Kidney tubule cell (primary cell): Measurements from ENCODE around the gene HSPBP1.

Source experiments
- DNase-seq: peaks from one replicate; pipeline ENCODE4 v3.0.0-alpha.2; 2018; ENCODE audit warnings: low spot score

HSPBP1 gene

DNA sequence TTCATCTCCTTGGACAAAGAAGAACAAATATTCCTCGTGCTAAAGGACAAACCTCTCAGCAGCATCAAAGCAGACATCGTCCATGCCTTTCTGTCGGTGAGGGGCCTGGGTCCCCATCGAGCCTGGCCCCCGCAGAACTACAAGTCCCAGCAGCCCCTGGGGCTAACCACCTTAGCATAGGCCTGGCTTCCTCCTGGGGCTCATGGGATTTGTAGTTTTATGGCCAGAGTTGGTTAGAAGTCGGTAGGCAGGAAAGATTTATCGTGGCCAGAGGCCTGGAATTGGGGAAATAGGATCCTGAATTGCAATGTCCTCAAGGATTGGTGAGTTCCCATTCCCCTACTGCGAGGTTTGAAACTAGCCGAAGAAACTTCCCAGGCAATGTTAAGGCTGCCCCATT is 25.6 kb upstream of the HSPBP1 start:
- no peak for DNase-seq

DNA sequence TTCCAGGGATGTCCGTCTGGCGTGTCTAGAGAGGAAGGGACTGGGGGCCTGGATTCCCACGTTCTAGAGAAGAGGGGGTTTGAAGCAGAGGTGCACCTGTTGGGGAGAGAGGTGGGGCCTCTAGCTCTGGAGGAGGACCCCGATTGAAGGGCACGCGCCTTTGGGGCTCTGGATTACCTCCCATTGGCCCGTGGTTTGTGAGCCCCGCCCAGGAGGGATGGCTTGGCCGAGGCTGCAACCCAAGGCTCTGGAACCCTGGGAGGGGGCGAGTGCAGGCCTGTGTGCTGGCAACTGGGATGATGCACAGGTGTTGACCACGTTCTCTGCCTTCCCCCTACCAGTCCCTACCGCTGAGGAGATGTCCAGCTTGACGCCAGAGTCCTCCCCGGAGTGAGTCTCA is 25.1 kb upstream of the HSPBP1 start:
- DNase-seq = no peak

DNA sequence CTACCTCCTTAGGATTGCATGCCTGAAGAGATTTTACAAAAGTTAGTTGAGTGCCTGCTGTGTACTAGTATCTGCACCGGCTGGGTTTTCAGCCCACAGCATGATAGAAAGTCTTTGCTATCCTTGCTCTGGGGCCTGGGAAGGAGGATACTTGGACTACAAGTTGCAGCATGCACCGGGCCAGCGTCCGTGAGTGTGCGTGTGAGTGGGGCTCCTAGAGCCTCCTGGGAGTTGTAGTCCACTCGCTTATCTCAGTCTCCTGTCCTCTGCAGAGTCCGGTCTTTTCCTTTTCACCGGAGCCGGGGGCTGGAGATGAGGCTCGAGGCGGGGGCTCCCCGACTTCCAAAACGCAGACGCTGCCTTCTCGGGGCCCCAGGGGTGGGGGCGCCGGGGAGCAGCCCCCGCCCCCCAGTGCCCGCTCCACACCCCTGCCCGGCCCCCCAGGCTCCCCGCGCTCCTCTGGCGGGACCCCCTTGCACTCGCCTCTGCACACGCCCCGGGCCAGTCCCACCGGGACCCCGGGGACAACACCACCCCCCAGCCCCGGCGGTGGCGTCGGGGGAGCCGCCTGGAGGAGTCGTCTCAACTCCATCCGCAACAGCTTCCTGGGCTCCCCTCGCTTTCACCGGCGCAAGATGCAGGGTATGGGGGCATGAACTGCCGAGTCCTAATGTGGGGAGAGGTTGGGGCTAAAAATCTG is 24.5 kb upstream of the HSPBP1 start:
- no peak for DNase-seq

DNA sequence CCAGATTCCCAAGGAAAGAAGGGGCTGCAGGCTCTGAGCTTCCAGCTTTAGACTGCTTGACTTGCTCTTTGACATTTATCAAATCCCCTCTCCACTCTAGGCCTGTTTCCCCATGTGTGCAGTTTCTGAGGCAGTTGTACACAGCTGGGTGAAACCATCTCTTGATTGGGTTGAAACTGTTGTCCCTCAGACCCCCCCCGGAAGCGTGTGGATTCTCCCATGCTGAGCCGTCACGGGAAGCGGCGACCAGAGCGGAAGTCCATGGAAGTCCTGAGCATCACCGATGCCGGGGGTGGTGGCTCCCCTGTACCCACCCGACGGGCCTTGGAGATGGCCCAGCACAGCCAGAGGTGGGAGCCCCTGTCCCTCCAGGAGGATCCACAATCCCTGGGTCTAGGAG is 23.6 kb upstream of the HSPBP1 start:
- no peak for DNase-seq

DNA sequence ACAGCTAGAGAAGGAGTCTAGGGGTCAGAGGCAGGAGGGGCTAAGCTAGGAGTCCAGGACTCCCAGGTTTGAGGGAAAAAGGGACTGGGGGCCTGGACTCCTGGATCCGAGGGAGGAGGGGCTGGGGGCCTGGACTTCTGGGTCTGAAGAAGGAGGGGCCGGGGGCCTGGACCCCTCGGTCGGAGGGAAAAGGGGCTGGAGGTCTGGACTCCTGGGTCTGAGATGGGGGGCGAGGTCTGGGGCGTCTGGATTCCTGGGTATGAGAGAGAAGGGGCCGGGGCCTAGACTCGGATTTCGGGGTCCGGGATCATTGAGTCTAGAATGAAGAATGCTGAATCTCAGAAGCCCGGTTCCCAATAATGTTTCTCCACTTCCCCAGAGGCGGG is 22.4 kb upstream of the HSPBP1 start:
- DNase-seq = no peak

DNA sequence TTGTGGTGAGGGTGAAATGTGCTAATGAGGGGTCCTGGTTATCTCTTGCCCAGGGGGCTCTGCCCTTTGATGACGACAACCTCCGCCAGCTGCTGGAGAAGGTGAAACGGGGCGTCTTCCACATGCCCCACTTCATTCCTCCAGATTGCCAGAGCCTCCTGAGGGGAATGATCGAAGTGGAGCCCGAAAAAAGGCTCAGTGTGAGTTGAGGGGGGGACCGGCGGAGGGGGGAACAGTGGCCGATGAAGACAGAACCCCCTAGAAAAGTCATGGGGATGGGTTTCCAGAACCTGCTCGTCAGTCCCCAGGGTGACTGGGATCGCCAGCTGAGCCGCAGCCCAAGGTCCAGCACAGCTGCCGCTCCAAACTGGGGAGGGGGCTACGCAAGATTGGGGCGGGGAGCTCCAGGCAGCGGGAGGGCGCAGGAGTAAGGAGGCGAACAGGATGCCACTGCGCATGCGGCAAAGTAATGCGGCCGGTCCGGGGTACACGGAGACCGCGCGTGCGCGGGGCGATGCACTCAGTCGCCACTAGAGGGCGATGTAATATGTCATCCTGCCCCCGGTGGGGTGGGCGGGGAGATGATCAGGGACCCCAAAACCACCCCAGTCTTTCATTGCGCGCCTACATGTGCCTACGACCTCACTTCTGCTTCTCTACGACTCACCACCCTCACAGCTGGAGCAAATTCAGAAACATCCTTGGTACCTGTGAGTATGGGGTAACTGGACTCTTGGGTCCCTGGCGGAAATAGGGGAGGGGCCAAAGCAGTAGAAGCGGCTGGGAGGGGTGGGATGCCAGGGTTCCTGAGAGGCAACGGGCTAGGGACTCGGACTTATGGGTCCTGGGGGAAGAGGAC is 21.8 kb upstream of the HSPBP1 start:
- peak; percentile 73 for DNase-seq

DNA sequence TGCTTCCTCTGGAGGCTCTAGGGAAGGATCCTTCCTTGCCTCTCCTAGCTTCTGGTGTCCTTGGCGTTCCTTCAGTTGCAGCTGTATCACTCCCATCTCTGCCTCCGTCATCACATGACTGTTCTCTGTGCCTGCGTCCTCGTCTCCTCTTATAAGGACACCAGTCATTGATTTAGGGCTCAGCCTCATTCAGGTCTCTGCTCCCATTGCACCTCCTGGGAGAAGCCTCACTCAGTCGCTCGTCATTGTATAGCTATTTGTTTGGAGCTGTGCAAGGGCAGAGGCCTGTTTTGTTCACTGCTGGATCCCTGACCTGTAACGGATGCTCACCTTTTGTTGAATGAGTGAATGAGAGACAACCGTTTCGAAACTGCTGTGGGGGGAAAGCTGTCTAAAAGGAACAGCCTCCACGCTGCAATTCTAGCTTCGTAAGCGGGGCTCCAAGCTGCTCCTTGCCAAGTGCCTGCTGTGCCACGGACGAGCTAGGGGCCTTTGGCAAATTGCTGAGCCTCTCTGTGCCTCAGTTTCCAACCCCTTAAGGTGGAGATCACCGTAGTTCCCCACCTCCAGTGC is 21.1 kb upstream of the HSPBP1 start:
- no peak for DNase-seq

DNA sequence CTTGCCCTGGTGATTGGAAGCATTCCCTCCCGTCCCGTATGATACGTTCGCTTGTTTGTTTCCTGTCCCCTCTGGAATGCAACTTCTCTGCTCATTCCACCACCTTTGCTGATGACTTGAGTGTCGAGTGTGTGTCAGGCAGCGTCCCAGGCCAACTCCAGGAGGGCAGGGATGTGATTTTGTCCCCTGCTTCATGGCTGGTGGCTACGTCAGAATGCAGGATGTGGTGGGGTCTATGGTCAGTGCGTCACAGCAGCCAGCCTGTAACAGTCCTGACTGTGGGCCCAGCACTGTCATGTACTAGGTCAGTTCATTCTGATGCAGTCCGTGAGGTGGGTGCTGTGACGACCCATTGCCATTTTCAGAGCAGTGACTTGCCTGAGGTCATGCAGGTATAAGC is 20.1 kb upstream of the HSPBP1 start:
- DNase-seq = no peak

DNA sequence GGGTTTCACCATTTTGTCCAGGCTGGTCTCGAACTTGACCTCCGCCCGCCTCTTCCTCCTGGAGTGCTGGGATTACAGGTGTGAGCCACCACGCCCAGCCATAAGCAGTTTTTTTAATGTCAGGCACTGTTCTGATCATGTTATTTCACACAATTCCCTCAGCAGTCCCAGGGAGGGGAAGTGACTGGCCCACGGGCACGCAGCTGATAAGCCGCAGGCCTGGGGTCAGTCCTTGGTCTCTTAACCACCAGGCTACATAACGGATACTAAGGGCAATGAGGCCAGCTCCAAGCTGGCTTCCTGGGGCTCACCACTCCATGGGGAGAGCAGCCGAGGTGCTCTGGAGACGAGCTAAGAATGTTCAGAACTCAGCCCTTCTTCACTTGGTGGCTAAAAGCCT is 17.4 kb upstream of the HSPBP1 start:
- DNase-seq = no peak

DNA sequence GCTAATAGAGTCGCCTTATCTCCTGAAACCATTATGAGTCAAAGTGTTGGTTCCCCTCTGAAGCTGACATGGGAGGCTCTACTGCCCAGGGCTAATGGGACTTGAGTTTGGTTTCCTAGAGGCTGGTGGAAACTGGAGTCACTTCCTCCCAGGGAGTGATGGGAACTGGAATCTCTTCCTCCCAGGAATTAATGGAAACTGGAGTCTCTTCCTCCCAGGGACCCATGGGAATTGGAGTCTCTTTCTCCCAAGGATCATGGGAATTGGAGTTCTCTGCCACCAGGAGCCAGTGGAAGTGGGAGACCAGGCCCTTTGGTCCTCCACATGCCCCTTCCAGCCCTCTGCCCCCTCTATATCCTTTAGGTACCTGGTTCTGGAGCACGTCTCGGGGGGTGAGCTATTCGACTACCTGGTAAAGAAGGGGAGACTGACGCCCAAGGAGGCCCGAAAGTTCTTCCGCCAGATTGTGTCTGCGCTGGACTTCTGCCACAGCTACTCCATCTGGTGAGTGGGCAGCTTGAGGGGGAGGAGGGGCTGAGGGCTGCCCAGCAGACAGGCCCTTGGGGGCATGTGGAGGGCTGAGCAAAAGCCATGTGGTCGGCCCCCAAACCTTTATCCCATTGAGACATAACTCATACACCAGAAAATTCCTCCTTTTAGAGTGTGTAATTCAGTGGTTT is 9.3 kb upstream of the HSPBP1 start:
- no peak for DNase-seq

DNA sequence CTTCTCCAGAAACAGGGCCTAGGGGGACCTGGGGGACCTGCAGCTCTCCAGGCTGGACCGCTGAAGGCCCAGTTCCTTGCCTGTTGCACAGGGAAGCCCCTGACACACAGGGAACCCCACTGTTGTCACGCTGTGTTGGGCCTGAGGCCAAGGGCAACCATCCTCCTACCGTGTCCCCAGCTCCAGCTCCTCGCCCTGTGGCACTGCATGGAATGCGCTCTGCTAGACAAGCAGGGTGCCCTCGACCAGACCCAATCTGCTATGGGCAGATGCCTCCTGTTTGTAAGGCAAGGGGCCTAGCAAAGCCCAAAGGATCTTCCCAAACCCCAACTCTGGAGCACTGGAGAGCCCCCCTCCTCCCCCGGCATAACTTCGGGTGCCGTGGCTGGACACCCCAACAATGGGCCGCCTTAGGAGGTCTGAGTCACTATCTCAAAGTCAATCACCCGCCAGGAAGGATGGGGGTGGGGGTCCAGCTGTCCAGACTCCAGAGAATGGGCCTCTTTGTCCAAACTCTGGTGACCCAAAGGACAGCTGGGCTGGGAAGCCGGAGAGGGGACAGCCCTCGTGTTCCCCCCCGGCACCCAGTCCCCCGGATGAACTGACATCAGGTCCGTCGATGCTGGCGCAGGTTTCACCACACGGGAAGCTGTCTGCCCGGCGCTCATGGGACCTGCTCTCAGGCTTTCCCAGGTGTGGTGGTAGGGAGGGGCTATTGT is 7.6 kb upstream of the HSPBP1 start:
- DNase-seq = no peak

DNA sequence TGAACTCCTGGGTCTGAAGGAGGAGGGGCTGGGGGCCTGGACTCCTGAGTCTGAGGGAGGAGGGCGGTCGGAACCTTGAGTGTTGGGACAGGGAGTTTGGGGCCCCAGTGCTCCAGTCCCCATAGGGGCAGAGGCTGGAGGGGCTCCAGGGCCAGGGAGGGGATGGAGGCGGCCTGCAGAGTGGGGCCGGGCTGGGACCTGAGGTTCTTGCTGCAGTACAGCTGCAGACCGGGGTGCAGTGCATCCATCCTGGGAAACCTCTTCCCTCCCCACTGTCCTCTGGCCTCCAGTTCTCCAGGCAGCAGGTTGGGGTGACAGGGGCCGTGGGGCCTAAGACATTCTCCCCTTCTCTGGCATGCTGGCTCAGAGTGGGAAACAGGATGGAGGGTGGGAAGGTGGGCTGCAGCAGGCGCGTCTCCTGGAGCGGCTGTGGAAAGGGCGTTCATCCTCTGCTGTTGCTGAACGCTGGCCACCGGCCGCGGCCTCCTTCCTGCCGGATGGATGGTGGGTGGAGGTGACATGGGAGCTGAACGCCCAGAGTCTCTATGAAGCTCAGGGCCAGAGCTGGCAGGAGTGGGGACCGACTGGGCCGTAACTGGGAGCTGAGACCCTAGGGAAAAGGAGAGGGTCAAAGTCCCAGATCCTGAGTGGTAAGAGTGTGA is 5.5 kb upstream of the HSPBP1 start:
- no peak for DNase-seq

DNA sequence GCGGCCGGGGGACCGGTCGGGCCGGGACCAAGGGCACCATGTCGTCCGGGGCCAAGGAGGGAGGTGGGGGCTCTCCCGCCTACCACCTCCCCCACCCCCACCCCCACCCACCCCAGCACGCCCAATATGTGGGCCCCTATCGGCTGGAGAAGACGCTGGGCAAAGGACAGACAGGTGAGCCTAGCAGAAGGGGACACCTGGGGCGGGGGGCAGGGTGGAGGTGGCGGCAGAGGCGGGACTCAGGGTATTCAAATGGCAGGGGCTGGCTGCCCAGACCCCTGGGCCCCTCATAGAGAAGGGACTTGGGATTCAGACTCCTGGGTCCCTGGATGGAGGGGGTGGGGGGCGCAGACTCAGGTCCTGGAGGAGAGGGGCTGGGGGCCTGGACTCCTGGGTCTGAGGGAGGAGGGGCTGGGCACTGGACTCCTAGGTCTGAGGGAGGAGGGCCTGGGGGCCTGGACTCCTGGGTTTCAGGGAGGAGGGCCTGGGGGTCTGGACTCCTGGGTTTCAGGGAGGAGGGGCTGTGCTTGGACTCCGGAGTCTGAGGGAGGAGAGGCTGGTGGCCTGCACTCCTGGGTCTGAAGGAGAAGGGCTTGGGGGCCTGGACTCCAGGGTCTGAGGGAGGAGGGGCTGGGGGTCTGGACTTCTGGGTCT is 4.6 kb upstream of the HSPBP1 start:
- DNase-seq = no peak

DNA sequence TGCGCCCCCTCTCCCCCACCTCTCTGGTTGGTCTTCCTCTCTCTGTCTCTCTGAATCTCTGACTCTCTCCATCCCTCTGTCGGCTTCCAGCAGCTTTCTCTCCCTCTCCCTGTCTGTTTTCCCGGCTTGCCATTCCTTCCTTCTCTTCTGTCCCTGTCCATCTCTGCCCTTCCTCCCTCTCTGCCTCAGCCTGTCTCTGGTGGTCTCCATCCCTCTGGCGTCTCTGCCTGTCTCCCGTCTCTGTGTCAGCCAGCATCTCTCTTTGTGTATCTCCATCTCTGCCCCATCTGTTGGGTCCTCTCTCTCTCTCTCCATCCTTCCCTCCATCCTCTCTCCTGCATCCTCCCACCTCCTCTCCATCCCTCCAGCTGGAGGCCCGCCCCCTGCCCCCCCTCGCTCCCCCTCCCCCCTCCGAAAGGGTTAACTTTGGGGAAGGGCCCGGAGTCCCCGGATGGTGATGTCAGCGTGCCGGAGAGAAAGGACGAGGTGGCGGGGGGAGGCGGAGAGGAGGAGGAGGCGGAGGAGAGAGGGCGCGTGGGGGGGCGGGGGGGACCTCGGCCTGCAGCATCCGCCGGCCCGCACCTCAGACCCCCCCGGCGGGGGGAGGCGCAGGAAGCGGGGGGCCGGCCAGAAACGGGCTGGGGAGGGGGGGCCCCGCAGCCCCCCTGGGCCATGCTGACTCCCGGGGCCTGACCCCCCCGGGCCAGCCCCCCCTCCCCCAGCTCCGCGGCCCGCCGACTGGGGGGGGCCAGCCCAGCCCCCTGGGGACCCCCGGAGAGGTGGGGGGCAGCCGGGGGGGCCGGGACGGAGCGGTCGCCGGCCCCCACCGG is 3.9 kb upstream of the HSPBP1 start, which contains the start of gene BRSK1:
Gene BRSK1 (plus strand): TSS at position 450 of the 830 bp plus-strand sequence. CDS start 446 bp downstream, outside the sequence.
- DNase-seq = peak; percentile 34

DNA sequence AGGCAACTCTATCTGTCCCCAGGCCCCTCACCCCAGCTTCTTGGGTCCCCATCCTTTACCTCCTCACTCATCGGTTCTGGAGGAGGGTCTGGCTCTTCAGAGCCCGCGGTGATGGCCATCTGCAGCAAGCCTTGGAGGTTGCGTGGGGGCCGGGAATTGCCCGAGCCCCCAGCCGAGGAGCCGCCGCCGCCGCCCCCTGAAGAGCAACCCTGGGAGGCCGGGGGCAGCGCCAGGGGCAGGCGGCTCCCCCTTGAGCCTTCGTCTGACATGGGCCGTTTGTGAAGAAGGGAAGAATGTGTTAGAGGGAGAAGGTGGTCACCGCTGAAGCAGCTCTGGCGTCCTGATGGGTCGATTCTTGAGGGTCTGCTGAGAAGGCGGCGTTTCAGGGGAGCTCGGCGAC is 570 bp downstream of the HSPBP1 start:
- no peak for DNase-seq

DNA sequence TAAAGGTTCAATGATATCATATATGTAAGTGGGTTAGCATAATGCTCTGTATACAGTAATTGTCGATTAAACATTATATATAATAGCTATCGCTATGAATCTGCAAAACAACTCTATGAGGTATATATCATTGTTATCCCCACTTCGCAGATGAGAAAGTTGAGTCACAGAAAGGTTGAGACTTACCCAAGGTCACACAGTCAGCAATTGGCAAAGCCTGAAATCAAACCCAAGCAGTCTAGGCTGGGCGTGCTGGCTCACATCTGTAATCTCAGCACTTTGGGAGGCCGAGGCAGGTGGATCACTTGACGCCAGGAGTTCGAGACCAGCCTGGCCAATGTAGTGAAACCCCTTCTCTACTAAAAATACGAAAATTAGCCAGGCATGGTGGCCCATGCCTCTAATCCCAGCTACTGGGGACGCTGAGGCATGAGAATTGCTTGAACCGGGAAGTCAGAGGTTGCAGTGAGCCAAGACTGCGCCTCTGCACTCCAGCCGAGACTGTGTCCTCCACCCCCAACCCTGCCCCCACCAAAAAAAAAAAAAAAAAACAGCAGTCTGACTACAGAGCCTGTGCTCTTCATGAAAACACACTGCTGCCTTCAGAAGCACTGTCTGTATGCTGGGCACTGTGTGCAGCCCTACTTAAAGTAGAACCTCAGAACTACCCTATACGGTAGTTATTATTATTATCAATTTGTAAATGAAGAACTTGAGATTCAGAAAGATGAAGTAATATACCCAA is 1.3 kb downstream of the HSPBP1 start:
- DNase-seq = no peak

DNA sequence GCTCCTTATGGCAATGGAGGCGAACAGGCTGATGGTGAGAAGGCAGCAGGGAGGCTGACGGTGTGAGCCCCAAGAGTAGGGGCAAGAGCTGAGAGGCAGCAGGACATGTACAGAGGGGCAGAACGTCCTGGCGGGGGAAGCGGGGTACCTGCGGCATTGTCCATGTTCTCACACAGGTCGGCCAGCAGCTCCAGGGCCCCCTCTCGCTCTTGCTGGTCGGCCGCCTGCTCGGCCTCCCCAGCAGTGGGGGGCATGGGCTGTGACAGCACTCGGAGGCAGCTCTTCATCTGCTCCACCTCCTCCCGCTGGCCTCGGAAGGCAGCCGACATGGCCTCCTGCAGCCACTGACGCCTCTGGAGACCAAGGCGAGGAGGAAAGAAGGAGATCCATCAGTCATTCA is 2.4 kb downstream of the HSPBP1 start:
- no peak for DNase-seq

DNA sequence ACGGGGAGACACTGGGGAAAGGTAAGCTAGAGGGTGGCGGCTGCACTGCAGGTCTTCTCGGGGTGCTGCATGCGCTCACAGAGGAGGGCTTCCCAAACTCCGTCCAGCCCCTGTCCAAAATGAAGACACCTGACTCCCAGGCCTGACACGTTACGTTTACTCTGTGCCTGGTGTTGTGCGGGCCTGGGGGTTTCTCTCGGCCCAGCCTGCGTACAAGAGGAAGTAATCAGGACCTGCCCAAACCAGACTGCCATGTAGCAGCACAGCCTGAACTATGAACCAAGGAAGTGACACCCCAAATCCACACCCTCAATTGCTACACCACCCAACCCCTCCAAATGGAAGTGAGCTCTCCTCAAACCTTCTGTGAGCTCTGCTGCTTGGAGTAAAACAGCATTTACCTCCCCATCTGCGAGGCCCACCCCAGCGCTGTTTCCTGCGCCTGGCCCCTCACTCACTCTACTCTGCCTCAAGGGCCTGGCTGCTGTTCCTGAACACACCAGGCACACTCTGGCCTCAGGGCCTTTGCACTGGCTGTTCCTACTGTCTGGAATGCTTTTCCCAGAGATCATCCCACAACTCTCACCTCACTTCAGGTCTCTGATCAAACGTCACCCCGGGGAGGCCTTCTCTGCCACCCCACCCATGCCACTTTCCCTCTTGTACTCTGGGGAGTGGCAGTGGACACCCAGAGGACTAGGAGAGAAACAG is 3.0 kb downstream of the HSPBP1 start:
- no peak for DNase-seq
